ENCODE measurements around the gene P2RY2.
"Not testable (repeated sequence)": the region's sequence is repeated elsewhere in the genome, so short reads cannot be mapped to it uniquely, and the experiment has no call there.

The P2RY2 gene

DNA sequence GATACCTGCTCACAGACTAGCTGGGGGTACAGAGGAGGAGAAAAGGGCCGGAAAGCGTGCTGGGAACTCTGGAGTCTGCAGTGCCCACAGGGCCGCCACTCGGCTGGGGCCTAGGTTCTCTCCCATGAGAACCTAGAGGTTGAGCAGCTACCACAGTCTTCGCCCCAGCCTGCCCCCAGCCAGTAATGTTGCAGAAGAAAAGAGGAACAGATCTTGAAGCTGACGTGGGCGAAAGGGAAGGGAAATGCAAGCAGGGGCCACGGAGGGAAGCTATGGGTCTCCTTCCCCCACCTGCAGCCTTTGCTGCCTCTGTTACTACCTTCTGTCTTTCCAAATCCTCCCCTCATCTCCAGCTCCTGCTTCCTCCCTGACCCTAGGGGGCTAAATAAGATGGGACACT, 28.8 kb upstream of the P2RY2 start:
- no peak for DNase-seq

DNA sequence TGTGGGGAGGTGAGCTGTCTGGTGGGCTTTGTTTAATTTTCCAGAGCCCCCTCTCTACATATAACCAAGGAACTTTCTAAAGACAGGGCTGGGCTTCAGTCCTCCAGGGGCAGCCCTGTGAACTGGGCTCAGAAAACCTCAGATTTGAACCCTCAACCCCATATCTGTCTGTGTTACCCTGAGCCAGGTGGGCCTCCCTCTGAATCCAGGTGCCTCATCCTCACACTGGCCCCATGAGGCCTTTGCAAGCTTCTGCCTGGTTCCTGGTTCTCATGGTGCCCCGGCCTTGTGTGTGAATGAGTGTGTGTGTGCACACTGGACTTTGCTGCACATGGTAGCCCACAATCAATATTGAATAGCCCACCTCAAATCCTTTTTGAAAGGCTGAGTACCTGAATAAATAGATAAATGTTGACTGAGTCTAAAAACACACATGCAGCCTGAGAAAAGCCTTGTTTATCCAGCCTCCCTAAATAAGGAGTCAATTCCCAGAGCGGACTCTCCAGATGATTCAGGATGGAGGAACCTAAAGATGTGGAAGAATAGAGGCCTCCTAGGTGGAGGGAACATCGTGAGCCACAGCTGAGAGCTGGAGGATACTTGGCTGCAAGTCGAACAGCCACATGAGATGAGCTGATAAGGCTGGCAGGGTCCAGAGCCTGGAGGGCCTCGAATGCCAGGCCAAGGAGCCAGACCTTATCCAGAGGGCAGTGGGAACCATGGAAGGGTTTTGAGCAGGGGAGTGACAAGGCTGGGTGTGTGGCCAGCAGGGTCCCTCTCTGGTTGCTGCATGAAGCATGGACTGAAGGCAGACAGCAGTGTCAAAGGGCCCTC, 28.1 kb upstream of the P2RY2 start:
- DNase-seq = no peak

DNA sequence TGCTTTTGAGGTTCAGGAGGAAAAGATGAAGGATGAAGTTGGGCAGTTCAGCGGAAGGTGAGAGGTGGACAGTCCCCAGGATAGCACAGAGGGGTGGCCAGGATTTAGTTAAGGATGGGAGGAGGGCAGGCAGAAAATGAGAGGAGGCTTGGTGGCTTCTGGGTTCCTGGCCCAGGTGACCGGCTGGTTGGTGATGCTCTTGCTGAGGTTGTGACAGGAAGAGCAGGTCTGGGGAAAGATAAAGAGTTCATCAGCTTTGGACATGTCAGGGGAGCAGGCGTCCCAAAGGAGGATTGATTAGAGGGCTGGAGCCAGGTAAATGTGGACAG, 27.6 kb upstream of the P2RY2 start:
- no peak for DNase-seq

DNA sequence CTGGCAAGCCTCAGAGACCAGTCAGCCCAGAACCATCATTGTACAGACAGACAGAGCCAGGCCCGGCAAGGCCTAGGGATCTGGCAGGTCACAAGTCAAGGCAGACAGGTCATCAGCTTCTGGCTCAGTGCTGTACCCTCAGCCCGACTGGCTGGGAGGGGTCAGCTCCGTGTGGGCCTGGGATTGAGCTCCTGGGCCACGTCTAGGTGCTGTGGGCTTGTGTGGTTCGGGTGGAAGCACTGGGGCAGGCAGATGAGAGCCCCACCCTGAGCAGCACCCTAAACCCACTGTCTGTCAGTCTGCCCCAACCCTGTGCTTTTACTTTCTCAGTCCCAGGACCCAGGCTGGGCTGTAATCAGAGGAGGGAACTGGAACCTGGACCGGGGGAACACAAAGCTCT, 26.9 kb upstream of the P2RY2 start:
- DNase-seq = no peak

DNA sequence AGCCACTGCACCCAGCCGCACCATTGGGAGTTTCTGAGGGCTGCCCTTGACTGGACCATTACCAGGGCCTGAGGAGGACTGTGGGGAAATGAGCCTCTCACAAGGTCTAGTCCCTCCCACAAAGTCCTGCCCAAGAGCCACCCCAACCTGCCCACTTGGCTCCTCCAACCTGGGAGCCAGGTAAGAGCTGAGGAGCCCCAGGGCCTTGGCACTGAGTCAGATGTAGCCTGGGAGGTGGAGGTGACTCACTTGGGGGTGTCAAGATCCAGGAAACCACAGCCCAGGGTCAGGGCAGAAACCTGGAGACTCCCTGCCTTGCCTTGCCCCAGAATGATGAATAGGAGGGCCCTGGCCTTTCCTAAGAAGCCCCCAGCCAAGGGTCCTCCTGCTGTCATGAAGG, 25.8 kb upstream of the P2RY2 start:
- no peak for DNase-seq

DNA sequence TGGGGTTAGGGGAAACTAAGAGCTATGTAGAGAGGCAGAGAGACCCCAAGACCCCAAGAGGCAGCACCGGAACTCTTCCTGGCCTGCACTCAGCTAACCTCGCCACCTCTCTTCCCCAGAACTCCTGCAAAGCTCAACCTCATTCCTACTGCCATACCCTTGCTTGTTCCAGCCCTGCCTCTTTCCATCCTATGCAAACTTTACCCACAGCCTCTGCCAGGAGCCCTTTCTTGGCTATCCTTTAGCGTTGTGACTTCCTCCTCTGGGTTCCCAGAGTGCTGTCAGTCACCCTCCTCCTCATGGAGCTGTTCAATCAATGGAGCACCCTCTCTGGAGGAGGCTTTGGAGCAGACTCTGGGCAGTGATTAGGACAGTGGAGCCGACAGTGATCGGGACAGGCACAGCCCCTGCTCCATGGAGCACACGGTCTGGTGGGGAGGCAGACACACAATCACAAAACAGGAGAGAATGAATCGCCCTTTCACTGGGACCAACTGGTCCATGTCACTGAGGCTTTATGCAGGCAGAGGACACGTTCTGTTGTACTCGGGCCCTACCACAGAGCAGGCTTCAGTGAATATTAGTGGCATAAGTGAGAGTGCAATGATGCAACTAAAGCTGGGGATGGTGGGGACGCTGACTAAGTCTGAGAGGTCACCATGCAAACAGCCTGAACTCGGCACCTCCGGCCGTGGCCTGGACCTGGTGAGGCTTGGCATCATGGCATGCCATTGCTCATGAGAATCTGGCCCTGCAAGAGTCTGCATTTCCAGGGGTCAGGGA, 24.6 kb upstream of the P2RY2 start:
- DNase-seq = no peak

DNA sequence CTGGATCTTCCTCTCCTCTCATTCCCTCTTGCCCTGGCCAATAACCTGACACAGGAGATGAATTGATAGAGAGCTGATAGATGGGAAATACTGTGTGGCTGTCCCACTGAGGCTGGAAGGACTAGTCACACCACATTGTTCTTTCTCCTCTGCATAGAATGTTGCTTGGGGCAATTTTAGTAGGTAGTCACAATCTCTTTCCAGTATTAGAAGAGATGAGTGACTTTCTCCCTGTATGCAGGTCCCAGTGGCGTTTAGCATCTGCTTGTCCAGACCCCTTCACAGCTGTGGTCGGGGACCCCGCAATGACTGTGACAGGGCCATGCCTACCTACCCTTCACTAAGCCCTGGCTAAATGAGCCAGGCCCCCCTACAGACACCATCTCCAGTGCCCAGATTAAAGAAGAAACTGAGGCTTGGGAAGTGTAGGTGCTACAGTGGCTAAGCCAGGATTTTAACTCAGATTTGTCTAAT, 24.0 kb upstream of the P2RY2 start:
- DNase-seq = no peak

DNA sequence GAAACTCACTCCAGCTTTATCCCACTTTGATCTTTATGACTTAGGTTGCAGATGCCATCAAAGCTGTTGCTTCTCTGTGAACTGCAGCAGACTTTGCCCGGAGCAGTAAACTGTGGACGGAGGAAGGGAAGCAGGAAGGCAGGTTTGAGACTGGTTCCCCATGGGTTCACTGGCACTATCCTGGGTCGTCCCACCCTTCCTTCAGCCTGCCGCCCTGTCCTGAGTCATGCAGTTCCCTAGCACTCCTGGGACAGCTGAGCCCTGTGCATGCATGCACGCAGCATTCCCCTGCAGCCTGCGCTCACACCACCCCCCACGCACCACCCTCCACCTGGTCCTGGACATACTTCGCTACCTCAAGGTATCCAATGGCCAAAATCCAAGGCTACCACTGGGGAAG, 23.5 kb upstream of the P2RY2 start:
- DNase-seq = no peak

DNA sequence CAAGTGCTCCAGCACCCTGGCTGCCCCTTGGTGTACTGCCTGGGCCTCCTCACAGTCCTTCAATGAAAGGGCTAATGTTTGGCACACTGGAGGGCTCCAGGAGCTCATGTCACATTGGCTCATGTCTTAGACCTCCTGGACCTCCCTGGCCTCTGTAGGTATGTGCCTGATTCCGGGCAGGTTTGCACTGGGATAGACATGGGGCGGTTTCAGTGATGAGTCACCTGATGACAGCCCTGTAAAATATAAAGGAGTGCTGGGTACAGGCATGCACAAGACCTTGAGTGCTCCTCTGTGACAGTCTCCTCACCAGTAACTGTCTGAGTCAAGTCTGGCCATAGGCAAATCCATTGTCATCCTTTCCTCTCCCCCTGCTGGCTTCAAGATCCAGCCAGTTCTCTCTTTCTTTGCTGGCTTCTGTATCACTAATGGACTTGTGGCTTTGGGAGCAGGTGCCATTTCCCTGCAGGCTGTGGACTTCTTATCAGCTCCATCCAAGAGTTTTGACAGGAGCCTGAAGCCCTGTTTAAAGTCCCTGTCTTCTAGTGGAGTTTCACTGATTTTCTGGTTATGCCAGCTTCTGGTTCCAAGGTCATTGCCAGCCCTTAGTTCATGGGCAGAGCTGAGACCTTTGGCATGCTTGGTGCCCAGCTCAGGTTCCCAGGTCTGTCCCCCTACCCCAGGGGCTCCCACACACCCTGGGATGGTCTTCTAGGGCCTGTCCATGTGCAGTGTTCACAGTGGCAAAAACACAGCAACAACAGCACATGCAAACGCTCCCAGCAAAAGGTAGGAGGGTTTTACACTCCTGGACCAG, 22.7 kb upstream of the P2RY2 start:
- no peak for DNase-seq

DNA sequence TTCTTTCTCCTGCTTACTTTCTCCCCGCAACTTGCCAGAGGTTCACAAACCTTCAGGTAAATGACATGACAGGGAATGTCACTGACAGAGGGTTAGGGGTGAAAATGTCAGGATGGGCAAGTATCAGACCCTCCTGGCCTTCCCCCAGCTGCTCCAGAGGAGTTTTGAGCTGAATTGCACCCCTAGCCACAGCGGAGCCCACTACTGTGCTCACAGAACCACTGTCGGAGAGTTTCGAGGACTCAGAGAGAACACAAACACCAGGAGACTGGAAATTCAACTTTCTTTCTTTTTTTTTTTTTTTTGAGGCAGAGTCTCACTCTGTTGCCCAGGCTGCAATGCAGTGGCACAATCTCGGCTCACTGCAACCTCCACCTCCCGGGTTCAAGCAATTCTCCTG, 21.5 kb upstream of the P2RY2 start:
- no peak for DNase-seq

DNA sequence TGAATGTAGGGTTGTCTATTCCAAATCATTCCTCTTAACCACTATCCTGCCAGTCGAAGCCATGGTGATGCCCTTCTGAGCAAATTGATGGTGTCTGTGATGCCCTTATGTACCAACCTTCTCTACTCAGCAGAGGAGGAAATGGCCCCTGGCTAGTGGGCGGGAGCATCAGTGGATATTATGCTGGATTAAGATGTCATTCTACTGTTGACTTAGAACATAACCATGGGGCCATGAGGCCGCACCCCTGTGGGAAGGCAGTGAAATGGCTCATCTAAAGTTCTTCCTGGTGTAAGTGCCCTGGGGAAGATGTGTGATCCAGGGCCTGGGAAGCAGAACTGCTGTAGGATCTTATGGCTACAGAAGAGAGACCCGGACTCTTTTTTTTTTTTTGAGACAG, 20.7 kb upstream of the P2RY2 start:
- DNase-seq = no peak

DNA sequence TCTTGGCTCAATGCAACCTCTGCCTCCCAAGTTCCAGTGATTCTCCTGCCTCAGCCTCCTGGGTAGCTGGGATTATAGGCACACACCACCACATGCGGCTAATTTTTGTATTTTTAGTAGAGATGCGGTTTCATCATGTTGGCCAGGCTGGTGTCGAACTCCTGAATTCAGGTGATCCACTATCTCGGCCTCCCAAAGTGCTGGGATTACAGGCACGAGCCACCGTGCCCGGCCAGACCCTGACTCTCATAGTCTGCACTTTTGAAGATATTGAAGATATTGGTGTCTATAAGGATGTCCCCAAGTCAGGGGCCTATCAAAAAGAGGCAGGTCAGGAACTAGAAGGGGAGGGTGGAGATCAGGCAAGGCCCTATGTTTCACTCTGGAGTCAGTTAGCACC, 20.3 kb upstream of the P2RY2 start:
- DNase-seq = not testable (repeated sequence)

DNA sequence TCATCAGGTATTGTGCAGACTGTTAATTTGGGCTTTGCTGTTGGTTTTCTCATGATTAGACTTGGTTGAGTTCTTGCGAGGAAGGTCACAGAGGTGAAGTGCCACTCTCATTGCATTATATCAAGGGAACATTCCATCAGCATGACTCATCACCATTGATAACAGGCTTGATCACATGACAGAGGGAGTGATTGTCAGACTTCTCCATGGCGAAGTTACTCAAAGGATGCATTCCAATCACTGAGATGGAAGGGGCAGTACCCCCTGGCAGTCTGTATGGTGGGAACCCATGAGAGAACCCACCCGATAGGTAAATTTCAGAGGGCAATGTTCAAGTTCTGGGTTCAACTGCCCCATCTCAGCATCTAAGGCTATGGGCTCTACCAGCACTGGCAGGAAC, 19.4 kb upstream of the P2RY2 start:
- DNase-seq = no peak

DNA sequence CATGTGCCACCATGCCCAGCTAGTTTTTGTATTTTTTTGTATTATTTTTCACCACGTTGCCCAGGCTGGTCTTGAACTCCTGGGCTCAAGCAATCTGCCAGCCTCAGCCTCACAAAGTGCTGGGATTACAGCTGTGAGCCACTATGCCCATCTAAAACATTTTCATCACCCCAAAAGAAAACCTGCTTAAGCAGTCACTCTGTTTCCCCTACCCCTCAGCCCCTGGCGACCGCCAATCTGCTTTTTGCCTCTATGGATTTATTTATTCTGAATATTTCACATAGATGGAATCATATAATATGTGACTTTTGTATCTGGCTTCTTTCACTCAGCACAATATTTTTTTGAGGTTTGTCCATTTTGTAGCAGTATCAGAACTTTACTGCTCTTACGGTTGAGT, 18.6 kb upstream of the P2RY2 start:
- DNase-seq = no peak

DNA sequence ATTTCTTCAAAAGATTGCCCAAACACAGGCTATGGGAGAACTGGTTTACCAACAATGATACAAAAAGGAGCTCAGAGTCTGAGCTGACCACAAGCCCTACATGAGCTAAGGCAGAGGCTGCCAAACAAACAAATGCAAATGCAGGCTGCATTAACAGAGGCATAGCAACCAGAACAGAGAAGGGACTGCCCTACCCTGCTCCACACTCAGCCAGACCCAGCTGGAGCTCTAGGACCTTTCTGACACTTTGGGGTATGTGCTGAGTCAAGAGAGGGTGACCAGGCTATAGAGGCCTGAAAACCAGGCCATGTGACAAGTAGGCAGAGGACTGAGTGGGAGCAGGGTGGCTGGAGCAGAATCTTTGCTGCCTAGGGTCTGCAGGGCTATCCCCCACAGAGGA, 17.8 kb upstream of the P2RY2 start:
- DNase-seq = no peak

DNA sequence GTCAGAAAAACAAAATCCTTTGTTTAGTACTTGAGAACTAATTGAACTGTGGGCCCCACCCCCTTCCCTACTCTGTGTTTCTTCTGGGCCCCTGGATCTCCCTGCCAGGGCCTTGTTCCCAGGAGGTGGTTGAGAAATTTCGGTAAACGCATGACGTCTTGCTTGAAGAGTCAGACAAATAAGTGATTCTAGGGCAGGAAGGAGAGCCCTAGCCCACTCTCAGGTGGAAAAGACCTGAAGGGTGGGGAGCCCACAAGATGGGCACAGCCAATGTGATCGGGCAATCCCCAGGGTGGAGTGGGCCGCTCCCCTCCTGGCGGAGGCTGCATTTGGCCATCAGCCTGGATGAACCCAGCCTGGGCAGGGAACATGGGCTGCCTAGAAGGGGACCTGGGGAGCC, 16.8 kb upstream of the P2RY2 start:
- no peak for DNase-seq

DNA sequence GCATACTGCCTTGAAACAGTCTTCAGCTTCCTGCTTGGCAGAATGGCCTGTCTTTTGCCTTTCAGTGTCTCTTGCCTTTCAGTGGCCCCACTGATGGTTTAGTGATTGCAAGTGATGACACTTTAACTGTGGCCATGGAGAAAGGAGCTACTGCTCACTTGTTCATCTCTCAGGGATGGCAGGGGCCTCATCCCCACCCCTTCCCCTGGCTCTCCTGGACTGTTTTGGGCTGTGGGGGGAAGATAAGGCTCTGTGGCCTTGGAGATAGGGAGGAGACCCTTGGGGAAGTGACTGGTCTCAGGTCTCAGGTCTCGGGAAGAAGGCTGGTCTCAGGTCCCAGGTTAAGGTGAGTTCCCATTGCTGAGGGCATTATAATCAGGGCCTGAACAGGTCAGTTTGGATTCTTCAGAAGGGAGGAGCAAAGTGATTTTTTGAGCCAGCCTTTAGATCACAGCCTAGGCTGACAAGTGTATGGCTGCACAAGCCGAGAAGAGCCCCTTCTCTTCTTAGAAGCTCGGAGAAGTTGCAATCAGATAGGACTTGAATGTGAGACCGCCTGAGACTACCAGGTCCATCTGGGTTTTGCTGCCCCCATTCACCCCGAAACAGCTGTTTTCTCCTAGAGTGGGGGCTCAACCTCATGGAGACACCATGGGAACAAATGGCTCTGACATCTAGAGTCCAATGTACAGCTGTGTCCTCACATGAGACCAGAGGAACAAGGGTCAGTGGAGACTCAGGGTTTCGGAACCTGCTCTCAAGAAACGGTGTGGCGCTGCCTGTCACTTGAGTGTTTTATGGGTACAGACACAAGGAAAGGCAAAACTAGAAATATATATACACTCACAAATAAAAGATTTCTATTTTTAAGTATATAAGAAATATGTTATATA, 15.9 kb upstream of the P2RY2 start:
- no peak for DNase-seq

DNA sequence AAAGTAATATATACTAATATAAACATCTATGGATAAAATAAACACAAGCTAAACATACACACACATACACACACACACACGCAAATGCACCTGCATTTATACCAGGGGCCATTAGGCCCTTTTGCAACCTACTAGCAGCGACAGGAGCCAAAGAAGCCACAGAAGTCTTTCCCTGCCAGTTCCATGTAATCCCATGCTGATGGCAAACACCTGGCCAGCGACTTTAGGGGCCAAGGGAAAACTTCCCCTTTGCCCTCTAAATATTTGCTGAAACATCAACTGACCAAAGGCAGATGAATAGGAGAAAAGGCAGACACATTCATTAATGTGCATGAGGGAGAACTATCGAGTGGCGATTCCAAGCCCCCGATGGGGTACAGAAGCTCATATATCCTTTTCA, 14.8 kb upstream of the P2RY2 start:
- no peak for DNase-seq

DNA sequence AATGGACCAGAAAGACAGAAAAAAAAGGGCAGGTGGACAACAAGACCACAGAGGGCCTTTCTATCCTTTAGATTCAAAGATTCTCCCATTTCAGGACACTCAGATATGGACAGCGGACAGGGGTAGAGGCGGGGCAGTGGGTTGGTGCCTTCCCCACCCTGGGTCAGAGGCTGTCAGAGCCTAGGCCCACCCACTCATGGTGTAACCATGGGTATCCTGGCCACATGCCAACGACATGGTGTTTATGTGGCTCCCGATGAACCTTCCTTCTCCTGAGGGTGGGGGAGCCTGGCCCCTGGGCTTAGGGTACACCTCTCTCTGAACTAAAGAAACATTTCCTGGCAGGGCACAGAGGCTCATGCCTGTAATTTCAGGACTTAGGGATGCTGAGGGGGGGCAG, 14.3 kb upstream of the P2RY2 start:
- no peak for DNase-seq

DNA sequence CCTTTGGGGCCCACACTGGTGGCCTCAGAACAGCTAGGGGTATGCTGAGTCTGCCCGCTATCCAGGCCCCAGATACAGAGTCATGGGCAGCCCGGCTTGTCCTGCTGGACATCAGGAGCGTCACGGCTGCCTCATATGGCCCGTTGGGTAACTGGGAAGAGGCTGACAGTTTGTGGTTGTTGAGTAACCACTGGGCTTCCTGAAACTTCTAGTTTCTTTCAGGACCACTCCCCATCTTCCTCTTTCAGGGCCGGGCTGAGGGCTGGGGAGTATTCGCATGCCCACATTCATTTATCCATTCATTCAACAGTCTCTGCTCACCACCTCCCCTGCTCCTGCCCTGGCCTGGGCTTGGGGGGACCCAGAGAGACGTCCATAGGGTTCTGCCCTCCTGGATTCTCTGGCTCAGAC, 13.4 kb upstream of the P2RY2 start:
- no peak for DNase-seq

DNA sequence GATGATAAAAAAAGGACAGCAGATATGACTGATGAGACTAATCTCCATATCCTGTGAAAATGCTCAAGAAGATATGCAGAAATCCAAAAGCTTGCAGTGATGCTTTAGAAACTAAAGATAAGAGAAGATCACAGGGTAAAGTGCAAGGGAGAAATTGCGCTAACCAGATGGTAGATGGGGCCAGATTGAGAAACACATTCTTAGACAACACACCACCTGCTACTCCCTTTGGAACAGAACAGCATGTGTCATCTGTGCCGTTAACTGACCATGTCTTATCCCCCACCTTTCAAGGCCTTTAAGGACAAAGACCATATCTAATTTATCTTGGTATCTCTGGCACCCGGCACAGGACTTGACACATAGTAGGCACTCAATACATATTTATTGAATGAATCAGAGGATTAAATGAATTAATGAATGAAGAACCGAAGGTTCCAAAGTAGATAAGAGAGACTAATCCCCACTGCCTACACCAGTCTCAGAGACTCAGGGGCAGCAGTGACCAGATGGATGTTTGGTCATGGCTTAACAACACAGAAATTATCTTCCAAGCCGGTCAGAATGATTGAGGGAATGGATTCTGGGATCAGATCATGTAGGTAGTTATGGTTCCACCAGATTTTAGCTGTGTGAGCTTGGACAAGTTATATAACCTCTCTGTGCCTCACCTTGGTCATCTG, 12.3 kb upstream of the P2RY2 start:
- no peak for DNase-seq

DNA sequence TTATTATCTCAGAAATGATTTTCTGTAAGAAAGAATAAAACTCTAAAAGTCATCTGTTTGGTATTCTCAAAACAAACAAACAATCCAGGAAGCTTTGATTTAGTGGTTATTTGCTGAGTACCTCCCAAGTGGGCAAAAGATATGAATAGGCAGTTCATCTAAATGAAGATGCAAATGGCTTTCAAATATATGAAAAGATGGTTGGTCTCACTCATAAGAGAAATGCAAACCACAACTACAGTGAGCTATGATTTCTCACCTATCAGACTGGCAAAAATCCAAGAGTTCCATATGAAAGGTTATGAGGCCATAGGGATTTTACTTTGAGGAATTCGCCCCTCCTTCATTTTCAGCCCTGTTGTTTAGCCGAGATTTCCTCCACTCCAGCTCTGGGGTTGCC, 11.3 kb upstream of the P2RY2 start:
- peak; percentile 19 for DNase-seq
